HCT116 (cell line): ENCODE data around the gene FTO. TPM values are rescaled to one million over a fixed set of nuclear protein-coding genes. Genes with fewer than 3 reads are reported as not detected.

Experiments used
- ATAC-seq: fragments of 200-7000 bp; cut with Tn5 transposase; 2 replicates; pipeline ENCODE4 v1.9.1; 2020; ENCODE audit warnings: mild to moderate bottlenecking, moderate library complexity
- BruUV-seq: library from RNA; stranded (reverse); fragments of 400-500 nt; replicated peaks from 2 replicates; lab custom pipeline; 2021; lab: Mats Ljungman, UMichigan
- CTCF ChIA-PET: fragments of 300-600 bp; sonication (Branson Sonifier 250); formaldehyde crosslinking; loops from one replicate; lab custom pipeline; 2021; ENCODE audit warnings: antibody characterized with exemption; lab: Charles Lee
- POLR2A ChIA-PET: fragments of 300-600, 350-600 bp; sonication (Branson Sonifier 250); formaldehyde crosslinking; loops from one replicate; lab custom pipeline; 2021; ENCODE audit warnings: antibody characterized with exemption; lab: Charles Lee
- RAD21 ChIA-PET, 2 experiments: fragments of 300-600 bp; sonication (Branson Sonifier 250); formaldehyde crosslinking; loops; one replicate each; lab custom pipeline; 2023; ENCODE audit warnings: low total read pairs in 2 of 2; ENCODE audit not compliant: uncharacterized antibody in 2 of 2, unreplicated experiment in 2 of 2, low non-redundant PET in 1 of 2; lab: Charles Lee
- DNase-seq: peaks from one replicate; pipeline ENCODE4 v3.0.0-alpha.2; 2010; ENCODE audit warnings: low read depth, low spot score
- H2AFZ ChIP-seq: fragments of 200-600 bp; shearing (Covaris generic), sonication (generic); 2 replicates; pipeline ENCODE4 v1.6.1; 2017; ENCODE audit warnings: low read depth, mixed run types, mixed read lengths, antibody characterized with exemption, low read length; ENCODE audit not compliant: poor library complexity, severe bottlenecking
- H3K27ac ChIP-seq: 2 replicates; pipeline ENCODE4 v1.5.1; 2012; ENCODE audit warnings: low read depth, low read length
- H3K27me3 ChIP-seq: fragments of 200-600 bp; sonication (generic); 2 replicates; pipeline ENCODE4 v1.6.1; 2016; ENCODE audit warnings: mixed run types, low read length, mixed read lengths; ENCODE audit not compliant: insufficient read depth
- H3K36me3 ChIP-seq, 2 experiments: fragments of 200-500 bp in 1 of 2; fragments of 200-600 bp in 1 of 2; sonication (Bioruptor generic) in 1 of 2; sonication (generic) in 1 of 2; 2 replicates each; pipeline versions ENCODE4 v1.5.1 to v1.6.1; 2014 to 2016; ENCODE audit warnings: low read length in 2 of 2, inconsistent platforms in 1 of 2, mixed read lengths in 1 of 2, mixed run types in 1 of 2; ENCODE audit not compliant: insufficient read depth in 2 of 2, control insufficient read depth in 1 of 2
- H3K4me1 ChIP-seq, 2 experiments: fragments of 200-600 bp in 1 of 2; sonication (generic) in 1 of 2; 2 replicates each; pipeline versions ENCODE4 v1.5.1 to v1.6.1; 2012 to 2017; ENCODE audit warnings: low read length in 2 of 2, inconsistent platforms in 1 of 2, mild to moderate bottlenecking in 1 of 2, mixed read lengths in 1 of 2, mixed run types in 1 of 2, moderate library complexity in 1 of 2; ENCODE audit not compliant: insufficient read depth in 2 of 2, control insufficient read depth in 1 of 2
- H3K4me2 ChIP-seq: fragments of 200-600 bp; sonication (generic); 2 replicates; pipeline ENCODE4 v1.6.1; 2017; ENCODE audit warnings: mixed run types, low read length, mixed read lengths
- H3K4me3 ChIP-seq, 2 experiments: fragments of 200-600 bp in 1 of 2; sonication (generic) in 1 of 2; replicated peaks in 1 of 2; 2 replicates each; pipeline ENCODE4 v1.5.1; 2011 to 2016; ENCODE audit warnings: low read length in 2 of 2, control low read depth in 1 of 2, low read depth in 1 of 2, mild to moderate bottlenecking in 1 of 2, mixed read lengths in 1 of 2, mixed run types in 1 of 2
- H3K79me2 ChIP-seq: fragments of 200-600 bp; sonication (generic); 2 replicates; pipeline ENCODE4 v1.6.1; 2017; ENCODE audit warnings: mild to moderate bottlenecking, mixed run types, low read length, moderate library complexity, mixed read lengths; ENCODE audit not compliant: insufficient read depth
- H3K9ac ChIP-seq: fragments of 200-600 bp; sonication (generic); 2 replicates; pipeline ENCODE4 v1.6.1; 2016; ENCODE audit warnings: low read length, mixed read lengths
- H3K9me2 ChIP-seq: fragments of 200-600 bp; sonication (generic), shearing (Covaris generic); 2 replicates; pipeline ENCODE4 v1.6.1; 2017; ENCODE audit warnings: mixed run types, mild to moderate bottlenecking, moderate library complexity; ENCODE audit not compliant: insufficient read depth
- H3K9me3 ChIP-seq, 2 experiments: fragments of 200-500 bp in 1 of 2; fragments of 200-600 bp in 1 of 2; sonication (Bioruptor generic) in 1 of 2; sonication (generic) in 1 of 2; 2 replicates each; pipeline ENCODE4 v1.6.1; 2014 to 2017; ENCODE audit warnings: low read length in 2 of 2, mixed read lengths in 2 of 2, inconsistent platforms in 1 of 2, low read depth in 1 of 2, mild to moderate bottlenecking in 1 of 2, mixed run types in 1 of 2, moderate library complexity in 1 of 2; ENCODE audit not compliant: control insufficient read depth in 1 of 2, insufficient read depth in 1 of 2
- H4K20me1 ChIP-seq: fragments of 200-600 bp; sonication (generic), shearing (Covaris generic); 2 replicates; pipeline ENCODE4 v1.6.1; 2017; ENCODE audit warnings: mixed run types, mild to moderate bottlenecking, moderate library complexity; ENCODE audit not compliant: insufficient read depth
- CBX3 ChIP-seq: IDR thresholded peaks from 2 replicates; pipeline ENCODE4 v1.6.1; 2012; ENCODE audit warnings: low read depth
- CEBPB ChIP-seq: IDR thresholded peaks from 2 replicates; pipeline ENCODE4 v1.6.1; 2012; ENCODE audit warnings: low read depth
- ELF1 ChIP-seq: IDR thresholded peaks from 2 replicates; pipeline ENCODE4 v1.6.1; 2012; ENCODE audit warnings: low read depth, borderline replicate concordance
- SIN3A ChIP-seq: IDR thresholded peaks from 2 replicates; pipeline ENCODE4 v1.6.1; 2012; ENCODE audit warnings: low read depth
- SRF ChIP-seq: IDR thresholded peaks from 2 replicates; pipeline ENCODE4 v1.6.1; 2012; ENCODE audit warnings: low read depth
- TCF7L2 ChIP-seq: IDR thresholded peaks from 2 replicates; pipeline ENCODE4 v1.7.0; 2011; ENCODE audit warnings: borderline replicate concordance, inconsistent platforms; ENCODE audit not compliant: insufficient read depth, insufficient read length; ENCODE audit errors: extremely low read depth
- intact Hi-C: fragments of 100-400 bp; cut with micrococcal nuclease; formaldehyde crosslinking; loops from 2 replicates; pipeline ENCODE4 v1.10.0; 2022
- total RNA-seq: library from RNA; stranded (reverse); gene quantifications from one replicate; pipeline ENCODE4 v1.2.1, GENCODE V29; 2021; ENCODE audit not compliant: unreplicated experiment
- TF ChIP-seq, protein P1 (sequence below): IDR thresholded peaks from 2 replicates; pipeline ENCODE4 v1.6.1; 2012; ENCODE audit warnings: low read depth
- TF ChIP-seq, protein P2 (sequence below), 3 experiments: fragments of 200-600 bp in 1 of 3; sonication (generic) in 1 of 3; IDR thresholded peaks in 2 of 3; conservative IDR thresholded peaks in 1 of 3; 2 replicates each; pipeline ENCODE4 v1.5.1; 2012 to 2017; ENCODE audit warnings: low read depth in 2 of 3, low read length in 2 of 3, antibody characterized with exemption in 1 of 3, borderline replicate concordance in 1 of 3, control low read depth in 1 of 3, mild to moderate bottlenecking in 1 of 3, mixed read lengths in 1 of 3, mixed run types in 1 of 3, moderate library complexity in 1 of 3; ENCODE audit not compliant: insufficient read depth in 1 of 3

FTO gene
- total RNA-seq, 1 experiment from 2014 or later = 55.2 TPM

DNA sequence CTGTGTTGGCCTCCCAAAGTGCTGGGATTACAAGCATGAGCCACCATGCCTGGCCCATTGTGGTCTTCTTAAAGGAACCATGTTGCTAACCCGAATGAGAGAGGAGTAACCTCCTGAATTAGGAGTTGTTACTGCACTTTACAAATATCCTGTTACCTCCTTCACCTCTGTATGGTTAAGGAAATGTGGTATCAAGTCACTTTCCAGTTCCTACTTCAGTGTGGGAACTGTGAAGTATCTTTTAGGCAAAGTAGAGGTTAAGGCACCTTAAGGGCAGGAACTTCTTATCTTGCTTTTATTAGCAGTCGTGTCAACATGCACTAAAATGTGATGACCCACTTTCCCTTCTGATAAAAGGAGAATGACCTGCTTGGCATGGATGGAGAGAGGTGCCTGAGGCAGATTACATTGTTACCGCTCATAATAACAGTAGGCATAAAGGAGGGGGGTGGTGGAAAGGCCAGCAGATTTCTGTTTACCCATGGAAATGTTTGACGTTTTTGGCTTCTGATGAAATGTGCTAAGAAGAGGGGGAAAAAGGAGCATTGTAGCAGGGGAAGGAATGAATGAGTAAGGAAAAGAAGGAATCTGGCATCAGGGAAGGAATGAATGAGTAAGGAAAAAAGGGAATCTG is 28.5 kb downstream of the FTO start:
- ATAC-seq (no peak), DNase-seq (no peak)
- POLR2A ChIA-PET = interaction anchor here (0.9 kb wide), 1 partner anchor 282 kb away, joined by 3 read pairs; no protein-coding TSS in a partner anchor
- intact Hi-C loops = no loop called here
- Histone ChIP-seq H2AFZ (no peak overlapping the region), H3K9me3 (no peaks in the 10 kb centered on the region), H3K79me2 (peaks cover 9% of the 10 kb centered on the region), H3K4me2 (no peak overlapping the region), H3K4me1 (no peaks in the 10 kb centered on the region), H3K36me3 (no peaks in the 10 kb centered on the region), H3K27ac (no peak overlapping the region), H3K4me3 (no peak overlapping the region), H3K9me2 (no peaks in the 10 kb centered on the region), H4K20me1 (no peaks in the 10 kb centered on the region), H3K27me3 (no peaks in the 10 kb centered on the region), H3K9ac (no peak overlapping the region)
- no TSS peak for BruUV-seq
- CTCF ChIA-PET = no interaction called here
- TF ChIP-seq CEBPB = no peak
- TF ChIP-seq CBX3 = no peak
- TF ChIP-seq ELF1 = no peak
- TF ChIP-seq, protein P1, sequence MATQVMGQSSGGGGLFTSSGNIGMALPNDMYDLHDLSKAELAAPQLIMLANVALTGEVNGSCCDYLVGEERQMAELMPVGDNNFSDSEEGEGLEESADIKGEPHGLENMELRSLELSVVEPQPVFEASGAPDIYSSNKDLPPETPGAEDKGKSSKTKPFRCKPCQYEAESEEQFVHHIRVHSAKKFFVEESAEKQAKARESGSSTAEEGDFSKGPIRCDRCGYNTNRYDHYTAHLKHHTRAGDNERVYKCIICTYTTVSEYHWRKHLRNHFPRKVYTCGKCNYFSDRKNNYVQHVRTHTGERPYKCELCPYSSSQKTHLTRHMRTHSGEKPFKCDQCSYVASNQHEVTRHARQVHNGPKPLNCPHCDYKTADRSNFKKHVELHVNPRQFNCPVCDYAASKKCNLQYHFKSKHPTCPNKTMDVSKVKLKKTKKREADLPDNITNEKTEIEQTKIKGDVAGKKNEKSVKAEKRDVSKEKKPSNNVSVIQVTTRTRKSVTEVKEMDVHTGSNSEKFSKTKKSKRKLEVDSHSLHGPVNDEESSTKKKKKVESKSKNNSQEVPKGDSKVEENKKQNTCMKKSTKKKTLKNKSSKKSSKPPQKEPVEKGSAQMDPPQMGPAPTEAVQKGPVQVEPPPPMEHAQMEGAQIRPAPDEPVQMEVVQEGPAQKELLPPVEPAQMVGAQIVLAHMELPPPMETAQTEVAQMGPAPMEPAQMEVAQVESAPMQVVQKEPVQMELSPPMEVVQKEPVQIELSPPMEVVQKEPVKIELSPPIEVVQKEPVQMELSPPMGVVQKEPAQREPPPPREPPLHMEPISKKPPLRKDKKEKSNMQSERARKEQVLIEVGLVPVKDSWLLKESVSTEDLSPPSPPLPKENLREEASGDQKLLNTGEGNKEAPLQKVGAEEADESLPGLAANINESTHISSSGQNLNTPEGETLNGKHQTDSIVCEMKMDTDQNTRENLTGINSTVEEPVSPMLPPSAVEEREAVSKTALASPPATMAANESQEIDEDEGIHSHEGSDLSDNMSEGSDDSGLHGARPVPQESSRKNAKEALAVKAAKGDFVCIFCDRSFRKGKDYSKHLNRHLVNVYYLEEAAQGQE = no peak
- no peak for TF ChIP-seq SRF
- TF ChIP-seq TCF7L2 = no peak
- TF ChIP-seq SIN3A = no peak
- TF ChIP-seq, protein P2, sequence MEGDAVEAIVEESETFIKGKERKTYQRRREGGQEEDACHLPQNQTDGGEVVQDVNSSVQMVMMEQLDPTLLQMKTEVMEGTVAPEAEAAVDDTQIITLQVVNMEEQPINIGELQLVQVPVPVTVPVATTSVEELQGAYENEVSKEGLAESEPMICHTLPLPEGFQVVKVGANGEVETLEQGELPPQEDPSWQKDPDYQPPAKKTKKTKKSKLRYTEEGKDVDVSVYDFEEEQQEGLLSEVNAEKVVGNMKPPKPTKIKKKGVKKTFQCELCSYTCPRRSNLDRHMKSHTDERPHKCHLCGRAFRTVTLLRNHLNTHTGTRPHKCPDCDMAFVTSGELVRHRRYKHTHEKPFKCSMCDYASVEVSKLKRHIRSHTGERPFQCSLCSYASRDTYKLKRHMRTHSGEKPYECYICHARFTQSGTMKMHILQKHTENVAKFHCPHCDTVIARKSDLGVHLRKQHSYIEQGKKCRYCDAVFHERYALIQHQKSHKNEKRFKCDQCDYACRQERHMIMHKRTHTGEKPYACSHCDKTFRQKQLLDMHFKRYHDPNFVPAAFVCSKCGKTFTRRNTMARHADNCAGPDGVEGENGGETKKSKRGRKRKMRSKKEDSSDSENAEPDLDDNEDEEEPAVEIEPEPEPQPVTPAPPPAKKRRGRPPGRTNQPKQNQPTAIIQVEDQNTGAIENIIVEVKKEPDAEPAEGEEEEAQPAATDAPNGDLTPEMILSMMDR (IDR thresholded peaks at IDR 0.05 in 2 of 3, conservative IDR thresholded peaks at IDR 0.05 in 1 of 3; ENCODE audit: borderline replicate concordance in 1 of 3, insufficient read depth in 1 of 3, low read depth in 2 of 3, low read length in 2 of 3) = no peak
- RAD21 ChIA-PET = no interaction called here
